GM18951 (cell line): Measurements from ENCODE around the gene CRYM.
A peak's percentile ranks its signal among the peaks of the same experiment; 100 is the strongest.
"Not testable (repeated sequence)": the region's sequence is repeated elsewhere in the genome, so short reads cannot be mapped to it uniquely, and the experiment has no call there.

Experiments
- POLR2A ChIP-seq: IDR thresholded peaks from 4 replicates; pipeline ENCODE4 v1.6.1; 2011; ENCODE audit warnings: mild to moderate bottlenecking; ENCODE audit not compliant: insufficient read length, insufficient read depth; ENCODE audit errors: extremely low read depth
- in situ Hi-C: fragments of 300-500 bp; cut with MboI; formaldehyde crosslinking; loops from one replicate; pipeline ENCODE4 v1.12.0; 2022; ENCODE audit warnings: low sequenced_read_pairs, mixed read lengths, inconsistent platforms; ENCODE audit not compliant: unreplicated experiment

CRYM gene

GRCh38 chr16:21300309-21301167 lies 22.4 kb upstream of the CRYM start:
- TF ChIP-seq POLR2A: peak; percentile 59

GRCh38 chr16:21289789-21290188 lies 11.7 kb upstream of the CRYM start:
- in situ Hi-C loops: not testable (repeated sequence)

More at GRCh38 chr16:21300309-21301167, 22.4 kb upstream of the CRYM start:
- in situ Hi-C loops: no loop called here

GRCh38 chr16:21285314-21285713 lies 7.2 kb upstream of the CRYM start:
- in situ Hi-C loops: no loop called here
- no peak for TF ChIP-seq POLR2A

- TF ChIP-seq POLR2A: no peak
- in situ Hi-C loops: no loop called here
These were observed 6.3 kb upstream of the CRYM start for GRCh38 chr16:21284414-21284813.

- in situ Hi-C loops: no loop called here
- TF ChIP-seq POLR2A: peak; percentile 42
These were observed 5.6 kb upstream of the CRYM start for GRCh38 chr16:21283521-21284289.

- in situ Hi-C loops: no loop called here
- no peak for TF ChIP-seq POLR2A
These were observed 3.8 kb upstream of the CRYM start for GRCh38 chr16:21281698-21282389.

GRCh38 chr16:21279501-21279900 lies 1.4 kb upstream of the CRYM start:
- in situ Hi-C loops: loop anchor here (5.0 to 10.0 kb wide), 2 partner anchors 85 to 107 kb away; no protein-coding TSS in a partner anchor
- TF ChIP-seq POLR2A: no peak

- in situ Hi-C loops: loop anchor here (5.0 to 10.0 kb wide), 2 partner anchors 82 to 105 kb away; no protein-coding TSS in a partner anchor
- TF ChIP-seq POLR2A: no peak
These were observed 804 bp downstream of the CRYM start for GRCh38 chr16:21277045-21277926.

GRCh38 chr16:21276090-21276489 lies 2.0 kb downstream of the CRYM start:
- in situ Hi-C loops: loop anchor here (5.0 to 10.0 kb wide), 2 partner anchors 81 to 104 kb away; no protein-coding TSS in a partner anchor

GRCh38 chr16:21275529-21275928 lies 2.6 kb downstream of the CRYM start:
- no peak for TF ChIP-seq POLR2A
- in situ Hi-C loops: loop anchor here (5.0 to 10.0 kb wide), 2 partner anchors 81 to 103 kb away; no protein-coding TSS in a partner anchor

More at GRCh38 chr16:21276090-21276489, 2.0 kb downstream of the CRYM start:
- no peak for TF ChIP-seq POLR2A

GRCh38 chr16:21274172-21274726 lies 3.8 kb downstream of the CRYM start:
- in situ Hi-C loops: loop anchor here (10.0 kb wide), 1 partner anchor 79 kb away; no protein-coding TSS in a partner anchor
- no peak for TF ChIP-seq POLR2A

- in situ Hi-C loops: loop anchor here (10.0 kb wide), 1 partner anchor 78 kb away; no protein-coding TSS in a partner anchor
These were observed 5.3 kb downstream of the CRYM start for GRCh38 chr16:21272763-21273162.
